Fibroblast of skin of scalp (primary cell): Measurements from ENCODE around the gene CXCL14. TPM values are rescaled to one million over a fixed set of nuclear protein-coding genes. Genes with fewer than 3 reads are reported as not detected.
A peak's percentile ranks its signal among the peaks of the same experiment; 100 is the strongest.

Experiments used
- DNase-seq: peaks from one replicate; pipeline ENCODE4 v3.0.0-alpha.2; 2013
- polyA plus RNA-seq, 2 experiments: library from polyadenylated mRNA; unstranded; fragments of 120-200 nt; gene quantifications; one replicate each; pipeline ENCODE4 v1.2.1, GENCODE V29; 2013; ENCODE audit not compliant: insufficient read length in 2 of 2

The CXCL14 gene
- polyA plus RNA-seq (2013, experiment 1 of 2; ENCODE audit: insufficient read length), result 3.0 TPM
- 7.4 TPM for polyA plus RNA-seq (2013, experiment 2 of 2; ENCODE audit: insufficient read length)

- peak; percentile 86 for DNase-seq
Observed at GRCh38 chr5:135578685-135579341, at the start of gene CXCL14. TSS of gene CXCL14 (minus strand) at chr5:135578991. CDS start at chr5:135578778, 213 bp downstream.

DNA sequence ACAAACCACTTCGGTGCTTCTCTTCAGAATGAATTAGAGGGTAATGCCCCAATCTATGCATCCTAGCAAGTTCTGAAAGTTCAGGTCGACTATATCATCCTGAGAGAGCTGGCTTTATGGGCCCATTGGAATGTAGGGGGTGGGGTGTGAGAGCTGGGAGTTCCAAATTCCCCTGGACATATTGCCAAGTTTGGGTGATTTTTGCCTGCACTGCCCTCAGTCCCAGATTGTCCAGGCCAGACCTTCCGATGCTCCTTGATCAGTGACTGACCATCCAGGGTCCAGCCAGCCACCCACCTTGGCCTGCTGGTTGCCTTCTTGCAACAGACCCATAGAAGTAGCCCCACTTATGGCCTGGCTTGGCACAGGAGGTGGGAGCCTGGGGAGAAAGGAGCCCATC lies 47.8 kb upstream of the CXCL14 start:
- no peak for DNase-seq

DNA sequence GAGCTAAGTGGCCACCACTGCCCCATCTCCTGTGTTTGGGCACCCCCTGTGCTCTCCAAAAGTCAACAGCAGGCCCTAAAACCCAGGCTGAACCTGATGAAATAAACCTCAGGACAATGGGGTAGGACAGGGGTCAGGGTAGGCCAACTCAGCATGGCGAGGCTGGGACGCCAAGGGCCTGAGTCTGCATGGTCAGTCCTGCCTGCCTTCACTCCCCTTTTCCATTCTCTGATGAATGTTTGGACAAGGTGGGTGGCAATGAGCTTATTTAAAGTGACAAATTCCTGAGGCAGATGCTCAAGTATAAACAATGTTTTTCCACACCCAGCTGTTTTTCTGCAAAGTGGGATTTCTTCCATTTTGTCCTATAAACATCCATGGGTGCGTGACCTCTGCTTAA lies 47.2 kb upstream of the CXCL14 start:
- no peak for DNase-seq

- DNase-seq, result no peak
Observed at GRCh38 chr5:135625486-135625885, 46.7 kb upstream of the CXCL14 start.

- DNase-seq, result no peak
Observed at GRCh38 chr5:135625061-135625460, 46.3 kb upstream of the CXCL14 start.

DNA sequence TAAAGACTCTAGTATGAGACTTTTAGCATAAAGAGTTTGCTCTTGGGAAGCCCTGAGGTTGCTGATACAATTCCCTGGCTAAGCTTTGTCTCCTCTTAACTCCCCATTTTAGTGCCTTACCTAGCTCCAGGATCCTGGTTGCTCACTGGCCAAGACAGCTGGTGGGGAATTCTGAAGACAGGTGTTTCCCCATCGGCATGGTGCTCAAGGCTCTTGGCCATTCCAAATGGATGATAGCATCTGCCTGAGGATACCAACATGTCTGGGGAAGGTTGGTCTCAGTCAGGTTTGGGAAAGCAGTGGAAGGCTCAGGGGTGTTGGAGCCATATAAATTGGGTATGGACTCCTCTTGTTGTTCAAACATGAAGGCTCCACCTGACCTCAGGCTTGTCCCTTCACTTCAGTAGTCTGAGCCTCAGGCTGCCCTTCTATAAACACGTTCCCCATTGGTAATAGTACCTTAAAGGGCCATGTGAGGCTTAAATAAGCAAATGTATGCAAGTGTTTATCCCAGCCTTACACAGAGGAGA lies 44.5 kb upstream of the CXCL14 start:
- DNase-seq, result no peak

- DNase-seq, result peak; percentile 6
Observed at GRCh38 chr5:135615581-135616260, 36.9 kb upstream of the CXCL14 start.

DNA sequence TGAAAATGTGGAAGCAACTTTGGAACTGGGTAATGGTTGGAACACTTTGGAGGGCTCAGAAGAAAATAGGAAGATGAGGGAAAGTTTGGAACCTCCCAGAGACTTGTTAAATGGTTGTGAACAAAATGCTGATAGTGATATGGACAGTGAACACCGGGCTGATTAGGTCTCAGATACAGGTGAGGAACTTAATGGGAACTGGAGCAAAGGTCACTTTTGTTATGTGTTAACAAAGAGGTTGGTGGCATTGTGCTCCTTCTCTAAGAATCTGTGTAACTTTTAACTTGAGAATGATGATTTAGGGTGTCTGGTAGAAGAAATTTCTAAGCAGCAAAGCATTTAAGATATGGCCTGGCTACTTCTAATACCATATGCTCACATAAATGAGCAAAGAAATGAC lies 36.4 kb upstream of the CXCL14 start:
- no peak for DNase-seq

DNA sequence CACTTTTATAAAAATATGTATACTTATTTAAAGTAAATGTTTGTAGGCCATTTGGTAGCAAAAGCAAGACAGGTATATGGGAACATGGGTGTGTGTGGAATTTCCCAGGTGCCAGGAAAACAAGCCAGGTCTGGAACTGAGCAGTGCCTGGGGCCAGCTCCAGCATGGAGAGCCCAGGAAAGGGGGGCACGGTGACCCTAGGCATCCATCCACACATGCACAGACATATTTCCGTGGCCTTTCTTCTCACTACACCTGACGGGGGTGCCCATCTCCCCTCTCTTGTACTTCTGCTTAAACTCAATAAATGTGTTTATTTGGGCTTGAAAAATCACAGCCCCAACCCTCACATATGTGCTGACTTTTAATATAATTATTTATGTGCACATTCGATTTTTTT lies 31.2 kb upstream of the CXCL14 start:
- no peak for DNase-seq

DNA sequence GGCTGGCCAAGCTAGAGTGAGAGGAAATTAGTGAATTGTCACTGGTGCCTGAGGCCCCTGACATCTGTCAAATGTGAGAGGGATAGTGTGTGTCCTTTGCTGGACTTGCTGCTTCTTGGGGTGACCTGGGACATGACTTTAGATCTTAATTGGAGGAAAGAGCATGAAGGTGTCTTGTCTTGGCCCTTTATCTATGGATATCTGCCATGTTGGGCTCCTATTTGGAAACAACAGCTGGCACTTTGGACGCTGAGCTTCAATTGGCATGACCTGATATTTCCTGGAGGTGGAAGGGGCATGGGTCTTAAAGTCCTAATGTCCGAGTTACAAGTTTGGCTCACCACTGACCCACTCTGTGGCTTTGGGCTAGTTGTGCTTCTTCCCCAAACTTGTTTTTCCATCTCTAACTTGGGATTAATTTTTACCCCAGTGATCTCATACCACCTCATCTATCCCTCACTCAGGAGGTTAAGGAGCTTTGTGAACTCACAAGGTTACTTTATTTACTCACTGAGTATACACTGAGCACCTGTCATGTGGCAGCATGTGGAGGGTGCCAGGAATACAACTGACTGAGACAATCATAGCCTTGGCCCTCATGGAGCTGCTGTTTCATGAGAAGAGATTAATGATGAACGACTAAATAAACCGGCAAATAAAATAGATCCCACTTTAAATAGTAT lies 30.1 kb upstream of the CXCL14 start:
- no peak for DNase-seq

- no peak for DNase-seq
Observed at GRCh38 chr5:135608361-135608760, 29.6 kb upstream of the CXCL14 start.

DNA sequence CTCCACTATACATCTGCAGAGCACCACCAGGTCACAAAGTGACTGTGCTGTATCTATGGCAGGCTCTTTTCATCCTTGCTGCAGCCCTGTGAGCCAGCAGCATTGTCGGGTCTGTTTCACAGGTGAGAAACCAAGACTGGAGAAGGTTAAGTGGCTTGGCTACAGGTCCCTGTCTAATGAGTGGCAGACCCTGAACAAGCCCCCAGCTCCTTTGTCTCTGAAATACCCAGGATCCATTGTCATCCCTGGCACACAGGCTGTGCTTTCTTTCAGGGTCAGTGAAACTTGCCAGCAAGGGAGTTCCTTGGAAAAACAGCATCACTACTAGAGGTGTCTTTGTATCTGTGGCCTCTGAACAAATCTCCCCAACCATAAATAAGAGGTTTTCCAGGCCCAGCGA lies 27.6 kb upstream of the CXCL14 start:
- DNase-seq, result no peak

DNA sequence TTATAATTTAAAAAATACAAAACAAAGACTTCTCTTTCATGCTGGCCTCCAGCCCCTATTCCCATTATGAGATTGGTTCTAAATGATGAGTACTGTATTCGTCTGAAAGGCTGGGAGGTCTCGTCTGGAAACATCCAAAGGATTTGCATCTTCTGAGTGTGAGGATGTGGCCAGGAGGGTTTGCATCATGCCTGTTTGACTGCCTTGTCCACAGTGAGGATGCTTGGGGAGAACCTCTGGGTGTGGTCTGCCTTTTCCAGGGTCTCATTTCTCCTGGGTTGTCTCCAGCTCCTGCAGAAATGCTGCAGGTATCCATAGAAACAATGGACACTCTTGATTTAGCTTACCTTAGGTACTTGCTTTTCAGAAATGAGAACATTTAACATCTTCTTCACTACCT lies 26.4 kb upstream of the CXCL14 start:
- DNase-seq, result no peak

GRCh38 chr5:135604056-135604455 lies 25.3 kb upstream of the CXCL14 start:
- no peak for DNase-seq

DNA sequence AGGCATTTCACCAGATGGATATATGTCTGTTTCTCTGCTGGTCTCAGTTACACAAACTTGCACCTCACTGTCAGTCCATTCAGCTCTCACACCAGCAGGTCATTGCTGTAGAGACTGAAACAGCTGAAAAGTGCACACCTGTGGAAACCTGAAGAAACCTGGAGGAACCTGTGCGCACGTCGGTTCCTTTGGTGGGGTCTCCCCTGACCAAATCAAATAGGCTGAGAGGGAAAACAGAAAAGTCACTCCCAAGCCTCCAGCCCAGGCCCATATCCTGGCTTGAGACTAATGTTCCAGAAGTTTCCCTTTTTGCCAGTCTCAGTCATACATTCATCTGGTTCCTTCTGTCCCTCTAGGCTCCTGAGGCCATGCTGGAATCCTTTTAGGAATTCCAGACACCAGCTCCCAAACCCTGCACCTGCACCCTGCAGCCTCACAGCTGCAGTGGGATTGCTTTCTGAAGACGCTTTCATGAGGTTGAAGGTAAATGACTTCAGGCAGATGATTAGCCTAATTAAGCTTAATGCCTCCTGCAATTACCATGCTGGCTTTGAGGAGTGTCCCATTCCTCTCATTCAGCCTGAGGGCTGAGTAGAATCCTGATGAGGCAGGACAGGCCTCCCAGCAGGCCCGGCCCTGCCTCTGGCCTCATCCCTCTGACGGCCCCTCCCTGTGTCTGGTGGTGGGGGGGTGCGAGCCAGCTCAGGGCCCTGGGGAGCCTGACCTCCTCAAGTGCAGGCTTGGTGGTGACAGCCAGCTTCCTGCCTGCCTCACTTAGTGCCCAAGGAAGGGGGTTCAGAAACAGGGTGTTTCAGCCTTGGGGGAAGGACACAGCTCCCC lies 24.3 kb upstream of the CXCL14 start:
- no peak for DNase-seq

DNA sequence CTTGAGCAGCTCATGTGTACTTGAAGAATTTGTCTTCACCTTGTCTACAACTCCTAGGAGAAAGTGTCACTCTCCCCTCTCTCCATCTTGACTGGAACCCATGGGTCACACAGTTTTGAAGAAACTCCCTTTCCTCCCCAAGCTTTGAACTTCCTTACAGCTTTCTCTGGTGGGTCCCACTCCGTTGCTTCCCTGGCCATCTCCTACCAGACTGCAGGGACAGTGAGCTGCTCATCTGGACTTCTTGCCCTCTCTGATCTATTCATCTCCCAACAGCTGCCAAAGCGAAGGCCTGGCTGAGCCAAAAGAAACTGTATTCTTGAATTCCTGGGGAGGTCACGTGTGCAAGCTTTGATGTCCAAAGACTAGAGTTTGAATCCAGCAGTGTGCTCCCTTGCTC lies 22.7 kb upstream of the CXCL14 start:
- DNase-seq, result no peak

- no peak for DNase-seq
Observed at GRCh38 chr5:135600971-135601381, 22.2 kb upstream of the CXCL14 start.

GRCh38 chr5:135600152-135600570 lies 21.4 kb upstream of the CXCL14 start:
- no peak for DNase-seq

DNA sequence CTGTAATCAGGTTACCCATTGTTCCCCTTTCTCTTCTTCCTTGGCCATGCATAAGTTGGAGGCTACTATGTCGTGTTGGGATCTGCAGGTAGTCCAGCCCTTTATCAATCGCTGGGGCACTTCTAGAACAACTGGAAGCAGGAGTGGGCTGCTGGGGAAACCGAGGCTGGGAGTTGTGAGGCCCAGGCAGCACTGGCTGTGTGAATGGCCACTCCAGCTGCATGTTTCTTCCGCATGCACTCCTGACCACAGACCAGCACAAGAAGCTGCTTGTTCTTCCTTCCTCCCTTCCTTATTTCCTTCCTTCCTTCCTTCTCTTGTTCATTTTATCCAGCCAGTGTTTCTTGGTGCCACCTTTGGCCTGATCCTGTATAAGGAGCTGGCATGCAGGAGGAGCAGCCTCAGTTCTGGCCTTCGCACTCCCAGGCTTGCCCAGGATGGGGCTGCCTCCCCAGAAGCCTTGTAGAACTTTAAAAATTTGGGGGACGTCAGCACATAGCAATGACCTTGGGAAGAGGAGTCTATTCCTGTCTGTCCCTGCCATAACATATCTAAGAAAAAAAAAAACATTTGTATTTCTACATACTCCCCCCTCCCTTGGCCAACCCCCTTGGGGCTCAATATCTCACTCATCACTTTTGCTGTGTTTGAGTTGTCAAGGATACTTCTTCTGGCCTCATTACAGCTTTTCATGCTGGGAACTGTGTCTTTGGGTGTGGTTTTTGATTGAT lies 20.8 kb upstream of the CXCL14 start:
- no peak for DNase-seq

DNA sequence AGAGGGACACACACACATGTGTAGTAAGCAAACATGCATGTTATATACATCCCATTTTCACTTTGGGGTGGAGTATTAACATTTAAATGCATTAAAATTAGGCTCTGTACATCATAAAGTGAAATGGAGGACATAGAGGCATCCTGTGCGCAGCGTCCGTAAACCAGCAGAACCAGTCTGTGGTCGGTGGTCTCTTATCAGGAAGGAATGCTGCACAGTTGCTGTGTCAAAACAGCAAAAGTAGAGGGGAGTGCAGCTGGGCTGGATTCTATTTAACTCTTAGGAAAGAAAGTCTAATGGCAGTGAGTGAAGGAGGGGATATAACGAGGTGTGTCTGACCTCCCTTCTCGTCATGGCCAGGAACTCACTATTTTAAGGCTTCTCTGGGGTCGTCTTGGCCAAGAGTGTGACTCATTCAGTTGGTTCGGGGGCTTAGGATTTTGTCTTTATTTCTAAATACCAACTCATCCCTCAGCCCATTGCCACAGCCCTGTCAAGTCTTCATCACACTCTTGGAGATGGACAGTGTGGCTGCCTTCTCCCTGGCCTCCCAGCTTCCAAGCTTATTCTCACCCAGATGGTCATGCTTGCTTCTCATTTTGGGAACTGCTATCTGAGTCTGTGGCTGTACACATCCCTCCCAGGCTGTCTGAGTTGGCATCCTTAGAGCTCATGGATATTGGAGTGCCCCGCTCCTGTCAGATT lies 20.1 kb upstream of the CXCL14 start:
- DNase-seq, result no peak

- DNase-seq, result no peak
Observed at GRCh38 chr5:135596788-135597187, 18.0 kb upstream of the CXCL14 start.
